DMS114 treated with DMSO at 0.1 percent for 48 hours (cell line): ENCODE results near the gene EARS2.
"Not testable (repeated sequence)": the region's sequence is repeated elsewhere in the genome, so short reads cannot be mapped to it uniquely, and the experiment has no call there.

Experiments used
- DNase-seq: peaks from one replicate; lab custom pipeline; 2025; ENCODE audit not compliant: unreplicated experiment; lab: John Stamatoyannopoulos, UW

EARS2 gene

GRCh38 chr16:23570992-23571632 is 14.0 kb upstream of the EARS2 start:
- DNase-seq, result no peak

- DNase-seq, result no peak
Measured at GRCh38 chr16:23567602-23568001, 10.5 kb upstream of the EARS2 start.

DNA sequence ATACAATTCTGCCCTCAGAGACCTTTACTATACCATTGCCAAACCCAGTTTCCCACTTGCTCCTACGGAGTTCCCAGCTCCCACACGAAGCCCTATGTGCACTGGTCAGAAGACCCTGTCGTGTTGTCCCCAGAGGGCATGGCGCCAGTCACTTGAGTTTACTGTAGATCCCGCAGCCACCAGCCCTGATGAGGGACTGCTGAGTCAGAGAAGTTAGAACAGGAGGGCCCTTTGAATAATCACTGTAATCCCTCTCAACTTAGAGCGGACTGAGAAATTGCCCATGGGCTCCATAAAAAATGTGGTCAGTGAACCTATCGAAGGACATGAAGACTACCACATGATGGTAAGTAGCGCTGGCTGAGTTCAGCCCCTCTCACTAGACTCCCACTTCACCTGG is 9.6 kb upstream of the EARS2 start:
- DNase-seq, result no peak

DNA sequence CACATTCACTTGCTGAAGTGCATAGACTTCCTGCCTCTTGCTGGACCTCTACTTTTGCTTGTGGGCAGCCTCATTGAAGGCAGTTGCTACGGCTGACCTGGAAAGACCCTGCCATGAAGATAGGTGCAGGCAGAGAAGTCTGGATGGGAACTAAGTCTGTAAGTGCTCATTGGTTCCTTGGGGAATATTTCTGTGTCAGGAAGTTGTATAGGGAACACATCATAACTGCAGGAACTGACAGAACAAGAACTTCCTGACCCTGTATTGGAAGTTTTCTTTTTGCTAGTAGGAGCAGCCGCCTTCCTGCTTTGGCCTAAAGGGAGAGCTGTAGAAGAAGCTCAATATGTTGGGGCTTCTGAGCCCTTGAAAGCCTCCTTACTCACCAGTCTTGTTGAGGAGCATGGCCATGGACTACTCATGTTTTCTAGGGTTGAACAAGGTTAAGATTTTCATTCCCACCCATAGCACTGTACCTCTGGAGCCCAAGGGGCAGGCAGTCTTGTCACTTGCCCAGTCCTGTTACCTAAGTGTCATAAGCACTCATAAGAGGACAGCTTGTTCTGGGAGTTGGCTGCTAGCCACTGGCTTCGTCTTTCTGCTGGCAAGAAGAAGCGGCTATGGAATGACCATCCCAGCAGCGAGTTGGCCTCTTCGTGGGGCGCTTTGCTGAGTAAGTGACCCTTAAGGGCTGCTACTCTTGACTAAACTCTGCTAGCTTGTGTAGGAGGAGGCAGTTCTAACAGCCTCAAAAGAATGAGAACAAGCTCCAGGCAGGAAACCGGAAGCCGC is 7.6 kb upstream of the EARS2 start:
- DNase-seq, result no peak

DNA sequence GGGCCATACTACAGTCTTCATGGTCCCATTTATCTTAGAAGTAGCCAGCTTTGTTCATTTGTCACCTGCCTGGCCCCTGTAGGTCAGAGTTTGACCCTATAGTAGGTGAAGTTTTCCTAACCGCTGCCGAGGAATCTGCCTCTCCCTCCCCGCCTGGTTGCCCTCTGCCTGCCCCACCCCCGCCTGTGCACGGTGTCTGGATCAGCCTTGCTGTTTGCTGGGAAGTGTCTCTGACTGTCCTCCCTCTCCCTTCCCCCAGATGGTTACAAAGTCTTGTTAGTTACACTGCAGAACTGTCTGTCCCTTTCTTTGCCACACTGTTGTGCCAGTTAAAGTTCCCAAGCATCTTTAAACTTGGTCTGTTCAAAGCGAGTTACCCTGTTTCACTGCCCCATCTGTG is 6.0 kb upstream of the EARS2 start:
- no peak for DNase-seq

DNA sequence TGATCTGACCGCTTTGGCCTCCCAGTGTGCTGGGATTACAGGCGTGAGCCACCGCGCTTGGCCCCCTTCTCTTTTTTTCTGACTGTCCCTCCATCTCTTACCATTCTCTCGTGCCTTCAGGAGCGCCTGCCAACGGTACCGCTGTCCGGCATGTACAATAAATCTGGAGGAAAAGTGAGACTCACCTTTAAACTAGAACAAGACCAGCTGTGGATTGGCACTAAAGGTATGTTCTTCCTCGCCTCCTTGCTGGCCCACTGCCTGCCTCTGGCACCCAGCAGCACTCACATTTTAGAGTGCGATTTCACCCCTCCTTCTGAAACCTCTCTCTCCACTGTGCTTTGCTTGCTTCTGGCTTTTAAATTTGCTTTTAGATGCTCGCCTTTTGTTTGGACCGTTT is 5.4 kb upstream of the EARS2 start:
- DNase-seq, result no peak

GRCh38 chr16:23561586-23561985 is 4.4 kb upstream of the EARS2 start:
- DNase-seq, result no peak

DNA sequence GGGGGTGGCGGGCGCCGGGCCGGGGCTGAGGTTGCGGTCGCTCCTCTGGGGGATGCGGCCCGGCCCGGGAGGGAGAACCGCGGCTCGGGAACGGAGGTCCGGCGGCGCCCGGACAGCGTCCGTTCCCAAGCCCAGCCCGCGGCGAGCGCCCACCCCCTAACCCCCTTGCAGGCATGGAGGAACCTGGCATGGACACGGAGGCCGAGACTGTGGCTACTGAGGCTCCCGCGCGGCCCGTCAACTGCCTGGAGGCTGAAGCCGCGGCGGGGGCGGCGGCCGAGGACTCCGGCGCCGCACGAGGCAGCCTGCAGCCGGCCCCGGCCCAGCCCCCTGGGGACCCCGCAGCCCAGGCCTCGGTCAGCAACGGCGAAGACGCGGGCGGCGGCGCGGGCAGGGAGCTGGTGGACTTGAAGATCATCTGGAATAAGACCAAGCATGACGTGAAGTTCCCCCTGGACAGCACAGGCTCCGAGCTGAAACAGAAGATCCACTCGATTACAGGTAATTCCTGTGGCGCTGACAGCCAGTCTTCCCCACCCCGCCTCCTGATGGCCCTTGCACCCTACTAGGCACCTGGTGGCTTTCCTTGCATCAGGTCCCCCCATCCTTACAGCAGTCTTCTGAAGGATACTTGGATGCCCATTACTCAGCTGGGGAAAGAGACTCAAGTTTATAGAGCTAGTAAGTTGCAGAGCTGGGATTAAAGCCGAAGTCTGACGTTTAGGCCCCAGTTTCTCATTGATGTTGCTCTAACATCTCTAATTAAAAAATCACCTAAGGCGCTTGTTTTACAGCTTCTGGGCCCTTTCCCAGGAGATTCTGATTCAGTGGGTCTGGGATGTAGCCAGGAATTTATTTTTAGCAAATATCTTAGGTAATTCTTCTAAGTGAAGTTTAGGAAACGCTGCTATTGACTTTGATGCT is 891 bp upstream of the EARS2 start:
- DNase-seq, result no peak

GRCh38 chr16:23554536-23554935 is 2.6 kb downstream of the EARS2 start:
- no peak for DNase-seq

DNA sequence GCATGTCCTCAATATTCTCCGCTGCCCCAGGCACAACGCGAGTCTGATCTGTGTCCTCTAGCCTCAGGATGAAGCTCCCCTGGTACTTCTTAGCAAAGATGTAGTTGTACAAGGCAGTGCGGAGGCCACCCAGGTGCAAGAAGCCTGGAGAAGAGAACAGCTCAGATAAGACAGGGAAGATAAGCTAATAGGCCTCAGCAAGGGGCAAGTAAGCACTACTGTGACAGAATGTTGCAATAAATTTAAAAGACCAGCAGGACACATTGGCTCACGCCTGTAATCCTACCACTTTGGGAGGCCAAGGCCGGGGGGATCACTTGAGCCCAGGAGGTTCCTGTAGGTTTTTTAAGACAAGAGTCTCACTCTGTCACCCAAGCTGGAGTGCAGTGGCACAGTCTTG is 5.0 kb downstream of the EARS2 start:
- DNase-seq, result no peak

- no peak for DNase-seq
Measured at GRCh38 chr16:23549938-23550337, 7.2 kb downstream of the EARS2 start.

GRCh38 chr16:23544436-23544835 is 12.7 kb downstream of the EARS2 start:
- no peak for DNase-seq

DNA sequence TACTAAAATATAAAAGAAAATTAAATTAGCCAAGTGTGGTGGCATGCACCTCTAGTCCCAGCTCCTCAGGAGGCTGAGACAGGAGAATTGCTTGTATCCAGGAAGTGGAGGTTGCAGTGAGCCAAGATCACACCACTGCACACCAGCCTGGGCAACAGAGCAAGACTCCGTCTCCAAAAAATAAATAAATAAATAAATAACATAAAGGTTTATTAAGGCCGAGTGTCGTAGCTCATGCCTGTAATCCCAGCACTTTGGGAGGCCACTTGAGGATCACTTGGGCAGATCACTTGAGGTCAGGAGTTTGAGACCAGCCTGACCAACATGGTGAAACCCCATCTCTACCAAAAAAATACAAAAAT is 16.4 kb downstream of the EARS2 start:
- DNase-seq, result not testable (repeated sequence)

GRCh38 chr16:23539984-23540816 is 16.9 kb downstream of the EARS2 start:
- no peak for DNase-seq

DNA sequence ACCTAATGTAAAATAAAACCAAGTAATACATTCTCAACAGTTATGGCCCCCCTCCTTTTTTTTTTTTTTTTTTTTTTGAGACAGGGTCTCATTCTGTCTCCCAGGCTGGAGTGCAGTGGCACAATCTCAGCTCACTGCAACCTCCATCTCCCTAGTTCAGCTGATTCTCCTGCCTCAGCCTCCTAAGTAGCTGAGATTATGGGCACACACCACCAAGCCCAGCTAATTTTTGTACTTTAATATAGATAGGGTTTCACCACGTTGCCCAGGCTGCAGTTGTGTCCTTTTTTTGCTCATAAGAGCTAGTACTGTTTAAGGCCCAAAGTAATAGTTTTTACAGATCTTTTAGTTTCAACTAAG is 18.3 kb downstream of the EARS2 start:
- no peak for DNase-seq

GRCh38 chr16:23537390-23537789 is 19.8 kb downstream of the EARS2 start:
- no peak for DNase-seq

- DNase-seq, result no peak
Measured at GRCh38 chr16:23535901-23536300, 21.2 kb downstream of the EARS2 start.

DNA sequence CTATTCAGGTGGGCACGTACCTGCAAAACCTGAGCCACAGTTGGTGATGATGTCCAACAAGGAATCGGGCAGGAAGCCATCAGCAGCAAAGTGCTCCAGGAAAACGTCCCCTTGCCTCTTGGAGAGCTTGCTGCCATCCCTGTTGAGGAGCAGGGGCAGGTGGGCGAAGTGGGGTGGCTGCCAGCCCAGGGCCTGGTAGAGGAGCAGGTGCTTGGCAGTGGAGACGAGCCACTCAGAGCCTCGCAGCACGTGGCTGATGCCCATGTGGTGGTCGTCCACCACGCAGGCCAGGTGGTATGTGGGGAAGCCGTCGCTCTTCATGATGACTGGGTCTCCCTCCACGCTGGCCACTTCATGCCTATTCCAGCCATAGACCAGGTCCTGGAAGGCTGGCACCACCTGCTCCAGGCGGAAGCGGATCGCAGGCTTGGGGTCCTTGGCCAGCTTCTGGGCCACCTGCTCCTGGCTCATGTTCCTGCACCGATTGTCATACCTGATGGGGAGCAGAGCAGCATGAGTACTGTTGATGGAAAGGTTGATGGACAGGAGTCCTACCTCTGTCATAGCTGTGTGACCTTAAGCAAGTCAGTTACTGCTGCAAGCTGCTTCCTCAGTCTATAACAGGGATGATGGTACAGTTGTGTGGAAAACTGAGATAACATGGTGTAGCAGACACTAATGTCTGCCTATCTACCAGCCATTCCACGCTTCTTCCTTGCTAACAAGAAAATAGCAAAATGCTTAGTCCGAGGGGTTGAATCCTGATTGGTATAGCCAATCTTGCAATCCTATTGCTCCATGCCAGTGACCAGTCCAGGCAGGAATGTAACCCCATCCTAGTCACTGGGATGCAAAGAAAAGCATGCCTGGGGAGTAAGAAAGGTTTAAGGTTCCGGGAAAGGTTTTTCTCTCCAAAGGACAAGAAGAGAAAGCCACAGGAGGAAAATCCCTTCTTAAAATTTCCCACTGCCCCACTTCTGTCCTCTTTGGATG is 22.0 kb downstream of the EARS2 start:
- no peak for DNase-seq

DNA sequence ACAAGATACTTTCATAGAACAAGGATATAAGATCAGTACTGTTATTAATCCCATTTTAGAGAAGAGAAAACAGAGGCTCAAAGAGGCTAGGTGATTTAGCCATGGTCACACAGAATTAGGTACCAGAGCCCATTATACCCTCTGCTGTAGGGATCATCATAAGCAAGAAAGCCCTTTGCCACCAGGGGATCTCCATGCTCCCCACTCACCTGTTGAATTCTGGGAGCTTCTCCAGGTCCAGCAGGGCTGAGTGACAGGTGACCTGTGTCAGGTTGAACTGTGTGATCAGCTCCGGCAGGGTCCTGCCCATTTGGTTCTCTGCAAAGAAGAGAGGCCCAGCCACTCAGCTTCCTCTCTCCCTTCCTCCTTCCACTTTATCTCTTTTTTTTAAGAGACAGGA is 24.7 kb downstream of the EARS2 start:
- no peak for DNase-seq

DNA sequence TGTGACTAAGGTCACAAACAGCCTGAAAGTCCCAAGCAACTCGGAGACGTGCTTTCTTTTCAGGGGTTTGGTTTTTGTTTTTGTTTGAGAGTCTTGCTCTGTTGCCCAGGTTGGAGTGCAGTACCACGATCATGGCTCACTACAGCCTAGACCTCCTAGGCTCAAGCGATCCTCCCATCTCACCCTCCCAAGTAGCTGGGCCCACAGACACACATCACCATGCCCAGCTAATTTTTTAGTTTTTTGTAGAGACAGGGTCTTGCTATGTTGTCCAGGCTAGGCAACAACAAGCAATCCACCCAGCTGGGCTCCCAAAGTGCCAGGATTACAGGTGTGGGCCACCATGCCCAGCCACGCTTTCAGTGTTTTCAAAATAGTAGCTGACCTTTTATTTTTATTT is 27.1 kb downstream of the EARS2 start:
- no peak for DNase-seq
